ENCODE measurements around the gene MYMX.

MYMX gene

DNA sequence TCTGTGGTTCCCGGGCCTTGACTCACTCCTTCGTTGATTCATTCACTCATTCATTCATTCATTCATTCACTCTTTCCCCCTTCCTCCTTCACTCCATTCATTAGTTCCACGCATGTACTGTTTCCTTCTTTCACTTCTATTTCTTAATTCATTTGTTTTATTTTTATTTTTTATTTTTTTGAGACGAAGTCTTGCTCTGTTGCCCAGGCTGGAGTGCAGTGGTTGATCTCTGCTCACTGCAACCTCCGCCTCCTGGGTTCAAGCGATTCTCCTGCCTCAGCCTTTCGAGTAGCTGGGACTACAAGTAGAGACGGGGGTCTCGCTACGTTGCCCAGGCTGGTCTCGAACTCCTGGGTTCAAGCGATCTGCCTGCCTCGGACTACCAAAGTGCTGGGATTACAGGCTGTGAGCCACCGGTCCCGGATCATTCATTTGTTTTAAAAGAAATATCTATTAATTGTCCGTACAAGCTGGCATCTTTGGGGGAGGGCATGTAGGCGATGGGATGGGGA is 49.1 kb downstream of the MYMX start:
- no peak for DNase-seq

DNA sequence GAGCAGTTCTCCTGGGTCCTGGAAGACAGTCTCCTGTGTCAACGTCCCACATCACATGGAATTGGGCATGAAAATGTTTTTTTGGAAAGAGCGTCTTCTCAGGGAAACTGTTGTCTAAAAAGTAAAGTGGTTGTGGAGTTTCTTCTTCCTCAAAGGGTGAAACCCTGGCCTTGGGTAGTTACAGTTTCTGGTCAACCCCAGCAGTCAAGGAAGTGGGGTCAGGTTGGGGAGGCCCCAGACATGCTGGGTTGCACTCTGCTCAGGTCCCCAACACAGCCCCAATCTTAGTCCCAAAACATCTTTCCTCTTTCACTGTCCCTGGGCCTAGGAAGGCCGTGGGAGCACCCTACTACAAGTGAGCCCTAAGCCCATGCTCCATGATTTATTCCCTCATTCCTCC is 49.6 kb downstream of the MYMX start:
- no peak for DNase-seq

- DNase-seq = no peak
Observed at GRCh38 chr6:44267252-44267651, 50.5 kb downstream of the MYMX start.
